GM21423 (cell line): ENCODE data around the gene SPOP.

Experiments used
- ATAC-seq: cut with Tn5 transposase; IDR thresholded peaks from one replicate; pipeline ENCODE4 v1.9.1; 2021; ENCODE audit warnings: mild to moderate bottlenecking, moderate library complexity; ENCODE audit not compliant: unreplicated experiment

Gene SPOP

GRCh38 chr17:49618028-49618611 lies 59.8 kb downstream of the SPOP start:
- no peak for ATAC-seq

GRCh38 chr17:49616601-49617131 lies 61.2 kb downstream of the SPOP start:
- no peak for ATAC-seq

- no peak for ATAC-seq
Observed at GRCh38 chr17:49616086-49616485, 61.8 kb downstream of the SPOP start.

GRCh38 chr17:49613182-49613800 lies 64.6 kb downstream of the SPOP start:
- no peak for ATAC-seq

DNA sequence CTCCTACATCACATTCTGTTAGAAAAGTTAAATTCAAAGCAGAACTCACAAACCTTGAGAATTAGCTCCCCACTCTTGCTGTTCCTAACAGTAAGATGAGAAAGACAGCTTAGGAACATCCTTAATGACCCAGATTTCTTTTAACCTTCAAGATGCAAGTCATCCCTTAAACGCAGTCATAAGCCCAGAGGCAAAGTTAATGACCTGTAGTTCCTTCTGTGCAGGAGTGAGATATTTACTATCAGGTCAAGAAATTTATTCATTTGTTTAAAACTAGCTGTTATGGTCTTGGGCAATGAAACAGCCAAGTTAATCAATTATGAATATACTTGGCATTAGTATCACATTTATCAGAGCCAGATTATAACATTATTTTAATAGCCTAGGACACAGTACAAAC lies 65.2 kb downstream of the SPOP start:
- ATAC-seq: no peak

DNA sequence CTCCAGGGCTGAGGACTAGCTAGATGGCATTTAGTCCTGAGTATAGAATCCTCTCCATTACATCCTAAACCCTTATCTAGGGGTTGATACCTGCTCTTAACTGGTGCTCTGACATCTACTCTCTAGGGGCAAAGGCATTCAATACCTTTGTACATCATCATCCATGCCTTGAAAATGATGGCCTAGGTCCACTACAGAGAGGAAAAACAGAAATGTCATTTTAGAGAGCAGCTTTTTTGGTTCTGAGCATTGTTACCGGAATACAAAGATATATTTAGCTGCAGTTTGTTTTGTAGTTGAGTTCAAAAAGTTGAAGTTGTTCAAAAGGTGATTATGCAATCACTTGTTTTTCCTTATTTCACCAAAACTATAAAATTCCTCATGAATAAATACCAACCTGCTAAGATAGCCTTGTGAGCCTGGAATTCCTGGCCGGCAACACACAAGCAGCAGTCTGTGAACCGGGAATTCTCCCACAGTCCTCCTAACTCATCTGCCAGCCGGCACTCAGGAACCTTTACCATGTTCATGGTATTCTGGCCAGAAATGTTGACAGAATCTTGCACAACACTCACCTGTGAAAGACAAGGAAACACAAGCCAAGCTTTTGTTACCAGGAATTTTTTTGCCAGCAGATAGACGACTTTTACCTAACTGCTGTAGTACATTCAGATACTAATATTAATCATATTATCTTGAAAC lies 66.9 kb downstream of the SPOP start:
- no peak for ATAC-seq

DNA sequence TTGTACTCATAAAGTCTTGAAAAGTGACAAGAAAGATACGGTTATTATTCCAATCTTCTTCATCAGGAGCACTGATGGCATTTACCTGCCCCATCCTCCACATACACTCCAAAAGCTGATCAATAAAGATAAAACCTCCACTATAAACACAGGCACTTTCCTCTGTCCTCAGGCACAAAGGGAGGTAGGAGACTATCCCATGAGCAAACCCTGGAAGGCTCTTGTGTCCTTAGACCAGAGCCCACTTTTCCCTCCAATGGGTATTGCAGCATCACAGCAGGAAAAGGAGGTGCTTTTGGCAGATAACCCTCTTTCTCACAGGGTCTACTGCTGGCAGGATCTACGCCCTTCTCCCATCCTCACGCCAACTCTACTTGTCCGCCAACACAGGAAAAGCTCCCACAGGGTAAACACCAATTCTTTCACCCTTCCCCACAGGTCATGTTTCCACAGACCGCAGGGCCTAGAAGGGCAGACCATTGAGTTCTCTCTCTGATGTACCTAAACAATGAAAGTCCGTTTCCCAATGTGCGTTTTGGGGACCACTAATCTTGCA lies 73.5 kb downstream of the SPOP start:
- no peak for ATAC-seq

GRCh38 chr17:49603720-49604119 lies 74.2 kb downstream of the SPOP start:
- no peak for ATAC-seq

- ATAC-seq: no peak
Observed at GRCh38 chr17:49603238-49603637, 74.7 kb downstream of the SPOP start.

- ATAC-seq: no peak
Observed at GRCh38 chr17:49602783-49603182, 75.1 kb downstream of the SPOP start.

- ATAC-seq: no peak
Observed at GRCh38 chr17:49600949-49601348, 76.9 kb downstream of the SPOP start.

- no peak for ATAC-seq
Observed at GRCh38 chr17:49598918-49599317, 79.0 kb downstream of the SPOP start.

DNA sequence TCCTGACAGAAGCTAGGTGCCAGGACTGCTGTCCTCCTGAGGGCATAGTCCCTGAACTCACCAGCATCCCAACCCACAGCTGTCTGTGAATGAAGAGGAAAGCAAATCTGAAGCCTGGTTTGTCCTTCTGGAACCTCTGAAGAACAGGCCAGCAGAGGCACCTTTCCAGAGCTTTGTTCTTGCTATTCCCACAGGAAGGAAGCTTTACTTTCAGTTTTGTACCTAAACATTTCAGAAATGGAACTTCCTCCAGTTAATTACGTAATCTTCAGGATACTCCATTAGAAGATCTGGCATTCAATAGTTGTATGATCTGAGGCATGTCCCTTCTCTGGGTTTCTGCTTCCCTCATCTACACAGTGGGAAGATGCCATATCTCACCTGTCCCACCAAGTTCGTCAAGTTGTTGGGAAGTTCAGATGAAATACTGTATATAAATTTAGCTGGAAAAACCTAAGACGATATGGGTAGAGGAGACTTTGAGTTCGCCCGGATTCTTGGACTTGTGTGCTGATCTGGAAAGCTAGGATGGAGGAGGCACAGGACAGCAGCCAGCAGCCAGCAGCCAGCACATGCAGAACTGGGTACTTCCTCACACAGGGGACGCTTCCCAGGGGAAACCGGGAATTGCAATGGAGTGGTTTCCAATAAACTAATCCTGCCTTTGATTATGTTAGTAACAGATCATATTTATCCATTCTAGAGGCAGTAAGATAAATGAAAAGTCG lies 79.8 kb downstream of the SPOP start:
- ATAC-seq: no peak

- ATAC-seq: no peak
Observed at GRCh38 chr17:49597436-49597835, 80.5 kb downstream of the SPOP start.

- no peak for ATAC-seq
Observed at GRCh38 chr17:49596613-49597244, 81.2 kb downstream of the SPOP start.

DNA sequence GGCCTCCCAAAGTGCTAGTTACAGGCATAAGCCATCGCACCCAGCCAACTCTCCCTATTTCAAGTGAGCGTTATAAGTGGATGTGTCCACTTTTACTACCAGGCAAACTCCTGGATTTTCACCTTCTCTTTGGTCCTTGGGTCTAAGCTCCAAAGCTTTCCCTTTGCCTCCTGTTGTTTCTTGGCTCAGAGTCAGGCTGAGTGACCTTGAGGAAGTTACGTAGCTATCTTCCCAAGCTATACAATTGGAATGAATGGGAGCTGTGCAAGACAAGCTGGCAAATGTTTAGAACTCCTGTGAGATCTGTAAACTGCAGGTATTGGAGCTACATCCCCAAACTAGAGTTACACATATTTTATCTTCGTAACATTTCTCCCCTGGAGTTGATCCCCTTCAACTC lies 81.9 kb downstream of the SPOP start:
- ATAC-seq: no peak

DNA sequence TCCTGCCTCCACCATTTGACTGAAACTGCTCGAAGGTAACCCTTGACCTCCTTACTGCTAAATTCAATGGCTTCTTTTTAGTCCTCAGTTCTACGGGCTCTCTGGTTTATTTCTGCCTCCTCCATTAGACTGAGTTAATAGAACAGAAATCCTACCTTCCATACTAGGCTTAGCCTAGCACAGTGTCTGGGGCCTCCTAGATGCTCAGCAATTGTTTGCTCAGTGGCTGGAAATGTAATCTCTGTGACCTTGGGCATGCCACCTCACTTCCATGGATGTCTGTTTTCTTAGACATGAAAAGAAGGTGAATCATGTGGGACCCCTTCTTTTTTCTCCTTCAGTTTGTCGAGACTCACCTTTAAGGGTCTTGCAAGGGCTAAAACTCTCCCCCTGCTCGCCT lies 82.6 kb downstream of the SPOP start:
- ATAC-seq: no peak

- ATAC-seq: no peak
Observed at GRCh38 chr17:49592263-49592662, 85.6 kb downstream of the SPOP start.

DNA sequence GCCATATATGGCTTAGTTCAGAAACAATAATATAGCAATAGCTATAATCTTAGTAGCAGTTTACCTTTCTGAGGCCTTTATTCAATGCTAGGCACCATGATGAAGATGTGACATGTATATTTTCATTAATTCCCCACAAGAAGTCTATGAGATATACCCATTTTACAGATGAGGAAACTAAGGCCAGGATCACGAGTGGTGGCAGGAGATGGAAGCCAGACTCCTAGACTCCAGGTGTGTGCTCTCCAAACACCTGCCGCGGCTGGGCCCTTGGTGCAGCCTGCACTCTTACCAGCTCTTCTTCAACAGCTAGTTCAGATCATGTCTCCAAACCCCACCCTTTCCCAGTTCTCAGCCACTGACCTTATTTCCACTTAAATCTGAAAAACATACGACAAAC lies 87.0 kb downstream of the SPOP start:
- ATAC-seq: no peak

DNA sequence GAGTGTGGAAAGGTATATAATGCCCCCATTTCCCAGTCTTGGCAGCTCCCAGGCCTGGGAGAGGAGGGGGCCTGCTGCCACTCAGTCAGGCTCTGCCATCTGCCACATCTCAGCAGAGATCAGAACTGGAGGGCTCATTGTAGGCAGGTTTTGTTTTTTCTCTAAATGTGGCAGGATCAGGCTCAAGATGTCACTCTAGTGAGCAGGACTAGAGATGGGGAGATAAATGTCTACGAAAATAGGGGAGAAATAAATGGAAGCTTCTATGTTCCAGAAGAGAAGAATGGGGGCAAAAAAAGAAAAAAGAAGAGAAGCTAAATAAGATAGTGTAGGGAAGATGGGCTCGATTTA lies 88.3 kb downstream of the SPOP start:
- ATAC-seq: no peak
